DOHH2 (cell line): ENCODE data around the gene ABCF3.

Source experiments
- EZH2phosphoT487 ChIP-seq: fragments of 200-600 bp; sonication (generic); IDR thresholded peaks from 2 replicates; pipeline ENCODE4 v1.6.1; 2017; ENCODE audit warnings: borderline replicate concordance, mild to moderate bottlenecking, antibody characterized with exemption, low read length, moderate library complexity, mixed read lengths
- TF ChIP-seq, protein P1 (sequence below): fragments of 200-600 bp; sonication (generic); IDR thresholded peaks from one replicate; pipeline ENCODE4 v1.5.1; 2014; ENCODE audit warnings: antibody characterized with exemption, mild to moderate bottlenecking, low read depth, low read length; ENCODE audit not compliant: poor library complexity, severe bottlenecking

GRCh38 chr3:184169896-184170875 is 15.8 kb upstream of the ABCF3 start:
- TF ChIP-seq, protein P1, sequence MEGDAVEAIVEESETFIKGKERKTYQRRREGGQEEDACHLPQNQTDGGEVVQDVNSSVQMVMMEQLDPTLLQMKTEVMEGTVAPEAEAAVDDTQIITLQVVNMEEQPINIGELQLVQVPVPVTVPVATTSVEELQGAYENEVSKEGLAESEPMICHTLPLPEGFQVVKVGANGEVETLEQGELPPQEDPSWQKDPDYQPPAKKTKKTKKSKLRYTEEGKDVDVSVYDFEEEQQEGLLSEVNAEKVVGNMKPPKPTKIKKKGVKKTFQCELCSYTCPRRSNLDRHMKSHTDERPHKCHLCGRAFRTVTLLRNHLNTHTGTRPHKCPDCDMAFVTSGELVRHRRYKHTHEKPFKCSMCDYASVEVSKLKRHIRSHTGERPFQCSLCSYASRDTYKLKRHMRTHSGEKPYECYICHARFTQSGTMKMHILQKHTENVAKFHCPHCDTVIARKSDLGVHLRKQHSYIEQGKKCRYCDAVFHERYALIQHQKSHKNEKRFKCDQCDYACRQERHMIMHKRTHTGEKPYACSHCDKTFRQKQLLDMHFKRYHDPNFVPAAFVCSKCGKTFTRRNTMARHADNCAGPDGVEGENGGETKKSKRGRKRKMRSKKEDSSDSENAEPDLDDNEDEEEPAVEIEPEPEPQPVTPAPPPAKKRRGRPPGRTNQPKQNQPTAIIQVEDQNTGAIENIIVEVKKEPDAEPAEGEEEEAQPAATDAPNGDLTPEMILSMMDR, result no peak
- TF ChIP-seq EZH2phosphoT487, result no peak
